Measurements from ENCODE around the gene EDIL3.

- TF ChIP-seq CTCF (IDR thresholded peaks at IDR 0.05) (no peak), POLR2AphosphoS5 (IDR thresholded peaks at IDR 0.05) (no peak), POLR2A (IDR thresholded peaks at IDR 0.05) (no peak), EP300 (IDR thresholded peaks at IDR 0.05) (no peak)
Measured at GRCh38 chr5:84322646-84323045, 62.0 kb downstream of the EDIL3 start.

All from sigmoid colon (tissue), 4 donors.